Measurements from ENCODE around the gene THTPA.
"Not testable (repeated sequence)": the region's sequence is repeated elsewhere in the genome, so short reads cannot be mapped to it uniquely, and the experiment has no call there.

DNA sequence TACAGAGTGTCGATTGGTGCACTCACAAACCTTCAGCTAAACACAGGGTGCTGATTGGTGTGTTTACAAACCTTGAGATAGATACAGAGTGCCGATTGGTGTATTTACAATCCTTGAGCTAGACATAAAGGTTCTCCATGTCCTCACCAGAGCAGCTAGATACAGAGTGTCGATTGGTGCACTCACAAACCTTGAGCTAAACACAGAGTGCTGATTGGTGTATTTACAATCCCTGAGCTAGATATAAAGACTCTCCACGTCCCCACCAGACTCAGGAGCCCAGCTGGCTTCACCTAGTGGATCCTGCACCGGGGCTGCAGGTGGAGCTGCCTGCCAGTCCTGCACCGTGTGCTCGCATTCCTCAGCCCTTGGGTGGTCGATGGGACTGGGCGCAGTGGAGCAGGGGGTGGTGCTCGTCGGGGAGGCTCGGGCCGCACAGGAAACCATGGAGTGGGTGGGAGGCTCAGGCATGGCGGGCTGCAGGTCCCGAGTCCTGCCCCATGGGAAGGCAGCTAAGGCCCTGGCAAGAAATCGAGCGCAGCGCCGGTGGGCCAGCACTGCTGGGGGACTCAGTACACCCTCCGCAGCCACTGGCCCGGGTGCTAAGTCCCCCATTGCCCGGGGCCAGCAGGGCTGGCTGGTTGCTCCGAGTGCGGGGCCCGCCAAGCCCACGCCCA is 28.6 kb downstream of the THTPA start:
- not testable (repeated sequence) for TF ChIP-seq EP300, CTCF, POLR2A (IDR thresholded peaks at IDR 0.05)
